Hypothalamus (tissue), 51 donors: ENCODE measurements around the gene CHM.
"Not testable (repeated sequence)": the region's sequence is repeated elsewhere in the genome, so short reads cannot be mapped to it uniquely, and the experiment has no call there.

Experiments used
- DNase-seq, 51 donors: peaks; one replicate each; lab custom pipeline; 2025; lab: John Stamatoyannopoulos, UW

Gene CHM

DNA sequence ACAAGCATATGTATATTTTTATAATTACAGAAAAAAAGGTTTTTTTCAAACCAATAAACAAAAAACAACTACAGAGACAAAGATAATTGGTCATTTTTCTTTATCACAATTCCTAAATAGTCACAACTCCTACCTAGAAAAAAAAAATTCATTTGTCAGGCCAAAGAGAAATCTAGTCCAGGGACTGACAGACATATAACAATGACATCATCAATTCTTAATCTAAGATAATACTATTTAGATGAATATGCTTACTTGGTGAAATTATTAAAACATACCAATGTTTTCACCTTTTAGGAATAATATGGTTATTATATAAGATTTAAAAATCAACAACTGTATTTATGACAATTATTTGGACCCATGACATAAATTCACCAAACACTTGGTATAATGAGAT is 48.4 kb downstream of the CHM start:
- no peak for DNase-seq

DNA sequence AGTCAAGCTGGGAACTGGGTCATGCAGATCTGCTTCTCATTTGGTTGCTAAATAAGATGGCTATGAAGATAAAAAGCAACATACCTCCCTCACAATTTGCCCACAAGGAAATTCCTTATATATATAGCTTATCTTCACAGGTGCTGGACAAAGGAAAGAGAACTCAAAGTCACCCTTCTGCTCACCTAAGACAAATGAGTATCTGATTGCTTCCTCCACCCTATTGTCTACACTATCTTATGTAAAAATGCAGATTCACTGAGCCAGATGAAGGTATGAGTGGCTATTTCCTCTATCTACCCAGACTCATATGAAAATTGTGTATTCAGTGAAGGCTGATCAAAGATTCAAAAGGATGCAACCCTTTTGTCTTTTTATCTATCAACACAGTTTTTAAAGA is 50.8 kb downstream of the CHM start:
- DNase-seq, result no peak

DNA sequence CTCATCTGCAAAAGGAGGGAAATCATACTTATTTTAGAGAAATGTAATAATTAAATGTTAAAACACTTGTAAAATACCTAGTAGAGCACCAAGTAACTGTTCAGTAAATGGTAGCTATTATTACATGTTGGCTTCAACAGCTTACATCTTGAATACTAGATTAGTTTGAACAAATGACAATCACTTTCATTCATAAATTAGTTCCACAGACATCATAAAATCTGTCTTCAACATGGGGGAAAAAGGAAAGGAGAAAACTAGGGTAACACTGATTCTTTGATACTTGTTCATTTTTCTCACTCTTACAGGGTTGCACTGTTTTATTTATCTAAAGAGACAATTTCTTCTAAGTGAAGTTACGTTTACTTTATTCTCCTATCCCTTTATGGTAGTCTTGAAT is 51.7 kb downstream of the CHM start:
- no peak for DNase-seq

DNA sequence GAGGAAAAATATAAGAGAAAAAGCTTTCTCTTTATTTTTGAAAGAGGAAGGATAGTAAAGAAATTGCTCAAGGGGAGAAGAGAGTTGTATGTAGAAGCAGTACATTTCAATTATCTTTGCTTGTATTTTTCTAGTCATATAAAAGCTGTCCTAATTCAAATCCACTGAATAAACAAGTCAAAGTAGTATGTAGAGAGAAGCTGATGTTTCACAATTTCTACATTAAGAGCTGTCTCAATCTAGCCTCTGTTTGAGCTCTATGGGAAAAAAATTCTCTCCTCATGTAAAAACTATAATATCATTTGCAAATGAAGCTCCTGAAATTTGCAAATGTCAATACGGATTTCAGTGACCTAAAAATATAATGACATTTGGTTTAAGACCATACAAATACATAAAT is 52.6 kb downstream of the CHM start:
- DNase-seq, result no peak

GRCh38 chrX:85994228-85994627 is 53.1 kb downstream of the CHM start:
- DNase-seq, result no peak

GRCh38 chrX:85993539-85994197 is 53.7 kb downstream of the CHM start:
- DNase-seq, result no peak

GRCh38 chrX:85992811-85993229 is 54.5 kb downstream of the CHM start:
- no peak for DNase-seq

GRCh38 chrX:85988353-85988752 is 59.0 kb downstream of the CHM start:
- DNase-seq, result no peak

GRCh38 chrX:85980286-85980685 is 67.1 kb downstream of the CHM start:
- DNase-seq, result no peak

GRCh38 chrX:85977218-85977617 is 70.1 kb downstream of the CHM start:
- no peak for DNase-seq

DNA sequence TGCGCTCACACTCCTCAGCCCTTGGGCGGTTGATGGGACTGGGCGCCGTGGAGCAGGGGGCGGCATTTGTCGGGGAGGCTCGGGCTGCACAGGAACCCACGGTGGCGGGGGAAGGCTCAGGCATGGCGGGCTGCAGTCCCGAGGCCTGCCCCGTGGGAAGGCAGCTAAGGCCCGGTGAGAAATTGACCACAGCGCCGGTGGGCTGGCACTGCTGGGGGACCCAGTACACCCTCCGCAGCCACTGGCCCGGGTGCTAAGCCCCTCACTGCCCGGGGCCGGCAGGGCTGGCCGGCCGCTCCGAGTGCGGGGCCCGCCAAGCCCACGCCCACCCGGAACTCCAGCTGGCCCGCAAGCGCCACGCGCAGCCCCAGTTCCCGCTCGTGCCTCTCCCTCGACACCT is 75.0 kb downstream of the CHM start:
- not testable (repeated sequence) for DNase-seq

GRCh38 chrX:85964744-85965143 is 82.6 kb downstream of the CHM start:
- DNase-seq, result no peak

- DNase-seq, result peak in 3 of 51 donors; percentile 0 to 18 (median 15)
Measured at GRCh38 chrX:85963736-85964135, 83.6 kb downstream of the CHM start.

- no peak for DNase-seq
Measured at GRCh38 chrX:85955510-85955909, 91.8 kb downstream of the CHM start.

DNA sequence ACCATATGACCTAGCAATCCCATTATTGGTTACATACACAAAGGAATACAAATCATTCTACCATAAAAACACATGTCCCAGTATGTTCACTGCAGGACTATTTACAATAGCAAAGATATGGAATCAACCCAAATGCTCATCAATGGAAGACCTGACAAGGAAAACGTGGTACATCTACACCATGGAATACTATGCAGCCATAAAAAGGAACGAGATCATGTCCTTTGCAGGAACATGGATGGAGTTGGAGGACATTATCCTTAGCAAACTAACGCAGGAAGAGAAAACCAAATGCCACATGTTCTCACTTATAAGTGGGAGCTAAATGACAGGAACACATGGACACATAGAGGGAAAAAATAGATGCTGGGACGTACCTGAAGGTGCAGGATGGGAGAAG is 102.6 kb downstream of the CHM start:
- not testable (repeated sequence) for DNase-seq

- DNase-seq, result no peak
Measured at GRCh38 chrX:85941275-85941674, 106.1 kb downstream of the CHM start.

GRCh38 chrX:85939942-85940341 is 107.4 kb downstream of the CHM start:
- DNase-seq, result not testable (repeated sequence)

- DNase-seq, result not testable (repeated sequence)
Measured at GRCh38 chrX:85934399-85934798, 113.0 kb downstream of the CHM start.

DNA sequence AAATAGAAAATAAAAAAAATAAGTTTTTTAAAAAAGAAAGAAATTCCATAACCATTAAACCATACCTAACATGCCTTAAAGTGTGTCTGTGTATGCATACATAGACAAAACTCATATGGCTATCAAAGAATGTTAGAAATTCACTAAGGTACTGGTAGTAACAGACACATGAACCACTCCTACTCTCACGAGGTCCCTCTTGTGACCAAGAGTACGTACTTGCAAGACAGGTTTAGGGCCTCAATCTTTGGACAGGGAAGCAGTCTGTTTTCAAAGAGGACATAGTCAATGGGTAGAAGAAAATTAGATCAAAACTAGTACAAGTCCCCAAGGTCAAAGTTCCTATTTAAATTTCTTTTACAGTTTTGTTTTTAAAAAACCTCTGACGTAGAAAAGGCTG is 117.3 kb downstream of the CHM start:
- DNase-seq, result no peak

DNA sequence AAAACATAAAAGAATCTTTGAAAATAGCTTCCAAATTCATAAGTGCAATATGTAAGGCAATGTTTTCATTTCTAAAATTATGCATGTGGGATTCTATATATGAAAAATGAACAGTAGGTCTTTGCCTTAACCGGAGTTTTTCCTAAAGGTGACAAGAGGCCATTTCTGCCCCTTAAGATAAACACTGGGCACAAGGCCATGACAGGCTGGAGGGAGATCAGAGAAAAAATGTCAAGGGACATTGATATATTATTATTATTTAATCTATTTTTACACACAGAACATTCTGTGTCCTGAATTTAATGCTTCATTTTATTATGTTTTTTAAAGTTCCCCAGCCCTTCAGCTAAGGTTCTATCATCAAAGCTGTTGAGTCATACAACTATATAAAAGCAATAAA is 118.8 kb downstream of the CHM start:
- DNase-seq, result no peak

DNA sequence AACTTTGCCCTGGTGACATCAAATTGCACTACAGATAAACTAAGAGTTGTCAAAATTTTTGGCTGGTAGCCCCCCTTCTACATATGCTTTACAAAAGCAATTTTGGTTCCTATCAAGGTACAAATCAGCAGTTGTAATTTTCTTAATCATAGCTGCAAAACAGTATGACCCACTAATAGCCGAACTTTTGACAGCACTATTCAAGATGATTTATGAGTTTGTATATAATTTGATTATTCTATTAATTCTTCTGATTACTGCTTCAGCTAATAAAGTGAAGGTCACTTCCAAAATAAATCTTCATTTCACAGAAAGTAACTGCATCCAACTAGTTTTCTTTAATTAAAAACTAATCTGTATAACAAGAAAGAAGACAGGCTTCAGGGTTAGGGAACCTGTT is 119.6 kb downstream of the CHM start:
- no peak for DNase-seq

DNA sequence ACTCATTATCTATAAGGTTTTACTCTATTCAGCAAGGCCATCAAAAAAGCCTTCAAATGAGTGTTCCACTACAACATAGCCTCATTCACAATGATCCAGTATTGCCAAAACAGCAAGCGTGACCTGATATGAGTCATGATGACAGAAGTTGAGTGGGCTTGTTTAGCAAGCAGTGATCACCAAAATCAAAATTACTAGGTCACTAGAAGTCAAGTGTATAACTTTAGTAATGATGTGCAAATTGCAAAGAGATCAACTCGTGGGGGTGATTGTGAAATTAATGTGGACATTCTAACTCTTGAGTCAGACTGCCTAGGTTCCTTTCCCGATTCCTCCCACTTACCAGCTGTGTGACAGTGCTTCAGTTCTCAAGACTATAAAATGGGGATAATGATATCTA is 124.5 kb downstream of the CHM start:
- DNase-seq, result no peak

- DNase-seq, result not testable (repeated sequence)
Measured at GRCh38 chrX:85916656-85917280, 130.6 kb downstream of the CHM start.
